GM19395 (cell line): ENCODE data around the gene ADAMTSL1.
A peak's percentile ranks its signal among the peaks of the same experiment; 100 is the strongest.

Experiments used
- ATAC-seq: cut with Tn5 transposase; IDR thresholded peaks from one replicate; pipeline ENCODE4 v1.9.1; 2021; ENCODE audit warnings: mild to moderate bottlenecking, moderate library complexity; ENCODE audit not compliant: unreplicated experiment

The ADAMTSL1 gene

GRCh38 chr9:18848657-18849056 lies 374.7 kb downstream of the ADAMTSL1 start:
- ATAC-seq: no peak

DNA sequence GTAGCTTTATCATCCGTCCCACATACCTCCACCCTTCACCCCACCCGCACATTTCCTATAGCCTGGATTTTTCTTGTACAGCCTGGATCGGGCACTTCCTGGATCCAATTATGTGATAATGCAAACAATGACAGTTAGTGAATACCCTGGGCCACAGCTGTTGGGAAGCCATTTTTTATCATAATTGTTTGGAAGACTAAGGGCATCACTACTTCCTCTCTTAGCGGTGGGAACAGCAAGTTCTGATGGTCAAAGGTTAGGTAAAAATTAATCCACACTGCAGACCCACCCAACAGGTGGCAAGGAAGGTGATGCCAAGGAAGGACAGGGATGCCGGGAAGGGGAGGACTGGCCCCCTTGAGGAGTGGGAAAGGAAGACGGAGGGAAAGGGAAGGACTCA lies 375.3 kb downstream of the ADAMTSL1 start:
- ATAC-seq: no peak

DNA sequence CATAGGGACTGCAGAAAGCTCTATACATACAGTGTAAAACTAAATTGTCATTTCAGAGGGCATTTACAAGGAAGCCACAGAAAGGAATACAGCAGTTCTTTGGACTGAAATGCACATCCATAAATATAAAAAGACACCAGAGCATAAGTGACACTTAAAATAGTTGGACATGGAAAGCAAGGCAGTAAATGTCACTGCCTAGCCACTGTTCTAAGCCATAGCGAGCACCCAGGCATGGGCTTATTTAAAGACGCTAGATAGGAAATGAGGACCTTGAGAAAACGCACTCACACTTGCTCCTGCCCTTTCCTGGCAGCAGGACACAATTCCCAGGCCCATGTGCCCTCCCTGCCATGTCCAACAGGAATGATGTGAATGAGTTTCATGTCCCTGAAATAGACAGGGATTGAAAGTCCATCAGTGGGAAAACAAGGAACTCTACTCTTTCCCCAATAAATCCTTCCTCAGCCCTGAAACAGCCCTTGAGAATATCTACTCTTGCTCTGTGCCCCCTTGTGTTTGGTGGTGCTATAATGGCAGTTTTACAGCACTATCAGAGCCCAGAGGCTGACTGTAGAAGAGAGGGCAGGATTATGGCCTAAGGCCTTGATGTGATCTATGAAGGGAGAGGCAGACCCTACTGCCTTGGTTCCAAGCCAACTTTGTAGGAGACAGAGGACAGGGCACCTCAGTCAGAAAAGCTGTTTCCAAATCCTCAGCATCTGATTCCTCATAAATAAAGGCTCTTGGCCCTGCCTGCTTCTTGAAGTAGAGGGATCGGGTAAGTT lies 376.1 kb downstream of the ADAMTSL1 start:
- ATAC-seq: no peak

- no peak for ATAC-seq
These were observed 377.3 kb downstream of the ADAMTSL1 start for GRCh38 chr9:18851069-18851795.

GRCh38 chr9:18855656-18856055 lies 381.7 kb downstream of the ADAMTSL1 start:
- no peak for ATAC-seq

DNA sequence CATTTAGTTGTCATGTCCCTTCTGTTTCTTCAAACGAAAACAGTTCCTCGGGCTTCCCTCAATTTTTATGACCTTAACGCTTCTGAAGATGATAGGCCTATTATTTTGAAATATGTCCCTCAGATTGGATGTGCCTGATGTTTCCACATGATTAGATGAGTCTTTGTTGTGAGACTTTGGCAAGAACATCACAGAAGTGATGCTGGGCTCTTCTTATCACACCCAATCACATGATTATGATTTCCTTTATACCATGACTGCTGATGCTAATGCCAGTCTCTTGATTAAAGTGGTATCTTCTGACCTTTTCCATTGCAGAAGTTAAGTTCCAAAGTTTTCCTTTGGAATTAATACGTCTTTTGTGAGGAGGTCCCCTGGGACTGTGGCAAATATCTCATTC lies 383.4 kb downstream of the ADAMTSL1 start:
- no peak for ATAC-seq

DNA sequence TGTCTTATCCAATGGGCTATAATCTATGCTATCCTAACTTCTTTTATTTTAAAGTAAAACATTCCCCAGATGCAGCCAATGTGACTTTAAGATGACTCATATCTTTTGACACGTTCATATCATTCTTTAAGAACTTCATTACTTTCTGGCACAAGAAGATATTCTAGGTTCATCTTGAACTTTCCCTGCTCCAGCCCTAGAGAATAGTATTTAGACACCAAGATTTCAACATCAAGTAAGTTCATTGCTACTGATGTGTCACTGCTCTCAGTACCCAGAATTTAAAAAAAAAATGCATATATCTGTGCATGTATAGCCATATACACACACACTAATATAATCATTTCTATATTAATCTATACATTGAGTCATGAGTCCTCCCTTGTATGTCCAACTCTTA lies 383.8 kb downstream of the ADAMTSL1 start:
- no peak for ATAC-seq

DNA sequence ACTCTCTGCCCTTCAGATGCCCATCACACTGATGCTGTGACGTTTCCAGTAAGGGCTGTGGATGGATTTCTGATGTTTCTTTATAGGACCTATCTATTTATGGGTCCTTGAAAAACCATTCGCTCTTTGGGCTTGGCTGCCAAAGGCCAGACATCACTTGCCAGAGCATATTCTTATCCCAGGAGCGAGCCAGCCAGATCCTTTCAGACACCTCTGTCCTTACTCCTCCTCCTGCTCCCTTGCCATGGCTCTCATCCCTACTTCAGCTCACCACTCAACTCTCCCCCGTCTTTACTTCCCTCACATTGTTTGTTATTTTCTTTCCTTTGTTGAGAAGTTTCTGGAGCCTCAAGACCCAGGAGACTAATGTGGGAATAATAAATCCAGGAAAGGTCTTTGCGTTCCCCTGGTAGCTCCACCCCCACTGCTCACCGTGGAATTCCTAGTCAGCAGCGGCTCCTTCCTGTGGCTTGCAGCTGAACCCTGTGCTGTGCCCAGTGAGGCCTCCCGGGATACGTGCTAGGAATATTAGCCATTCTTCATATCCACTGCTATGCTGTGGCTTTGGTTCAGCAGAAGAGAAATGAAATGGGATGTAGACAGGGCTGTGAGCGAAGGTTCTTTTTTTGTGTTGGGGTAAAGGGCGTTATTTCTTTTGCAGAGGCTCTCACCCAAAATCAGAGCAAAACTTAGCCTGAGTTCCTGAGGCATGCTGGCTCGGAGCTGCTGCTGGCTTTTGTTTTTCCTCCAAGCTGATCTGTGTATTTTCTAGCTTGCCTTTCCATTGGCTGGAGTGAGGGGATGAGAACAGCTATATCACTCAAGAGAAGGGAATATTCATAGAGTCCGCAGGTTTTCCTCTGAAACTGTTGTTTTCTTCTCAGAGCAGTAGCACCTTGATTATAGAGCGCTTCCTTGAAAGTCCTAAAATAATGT lies 387.9 kb downstream of the ADAMTSL1 start:
- no peak for ATAC-seq

- no peak for ATAC-seq
These were observed 389.8 kb downstream of the ADAMTSL1 start for GRCh38 chr9:18863791-18864190.

DNA sequence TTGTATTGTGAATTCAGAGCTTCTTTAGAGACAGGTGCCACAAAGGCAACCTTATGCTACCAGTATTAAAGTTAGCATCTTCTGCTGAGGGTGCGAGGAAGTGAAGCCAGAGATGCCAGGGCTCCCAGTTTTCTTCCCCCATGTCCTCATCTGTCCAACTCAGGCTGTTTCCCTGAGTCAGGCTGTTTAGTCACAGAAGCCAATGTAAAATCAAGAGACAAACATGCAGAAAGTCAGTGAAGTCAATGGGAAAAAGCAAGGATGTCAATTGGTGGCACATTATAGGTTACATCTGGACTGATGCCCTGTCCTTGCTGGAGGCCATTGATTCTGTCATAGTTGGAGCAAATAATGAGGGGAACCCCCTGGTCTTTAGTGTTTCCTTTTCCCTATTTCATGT lies 390.6 kb downstream of the ADAMTSL1 start:
- no peak for ATAC-seq

- ATAC-seq: no peak
These were observed 391.6 kb downstream of the ADAMTSL1 start for GRCh38 chr9:18865542-18865941.

DNA sequence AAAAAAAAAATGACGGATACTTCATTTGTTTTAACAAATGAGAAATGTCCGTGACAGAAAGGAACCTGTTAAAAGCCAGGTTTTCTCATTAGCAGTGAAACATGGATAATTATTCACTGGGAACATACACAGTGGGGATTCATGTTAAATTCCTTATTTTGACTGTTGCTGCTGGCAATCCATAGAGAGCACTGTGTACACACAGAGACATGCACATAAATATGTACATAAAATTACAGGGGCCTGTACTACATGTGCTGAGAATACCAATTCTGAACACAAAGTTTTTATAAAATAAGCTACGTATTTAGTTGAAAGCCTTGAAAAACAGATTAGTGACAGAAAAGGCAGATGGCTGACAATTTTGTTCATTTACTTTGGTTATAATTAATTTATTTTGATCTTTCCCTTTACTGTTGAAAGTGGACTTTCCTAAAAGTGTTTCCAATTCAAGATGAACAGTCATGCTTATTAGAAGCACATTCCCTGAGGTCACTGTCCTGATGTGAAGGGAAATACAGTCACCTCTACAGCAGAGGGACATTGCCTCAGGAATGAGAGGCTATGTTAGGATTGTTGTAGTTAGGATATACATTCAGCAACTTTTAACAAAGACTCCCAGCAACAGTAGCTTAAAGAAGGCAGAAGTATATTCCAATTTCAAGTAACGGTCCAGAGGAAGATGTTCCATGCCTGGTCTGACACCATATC lies 392.3 kb downstream of the ADAMTSL1 start:
- no peak for ATAC-seq

DNA sequence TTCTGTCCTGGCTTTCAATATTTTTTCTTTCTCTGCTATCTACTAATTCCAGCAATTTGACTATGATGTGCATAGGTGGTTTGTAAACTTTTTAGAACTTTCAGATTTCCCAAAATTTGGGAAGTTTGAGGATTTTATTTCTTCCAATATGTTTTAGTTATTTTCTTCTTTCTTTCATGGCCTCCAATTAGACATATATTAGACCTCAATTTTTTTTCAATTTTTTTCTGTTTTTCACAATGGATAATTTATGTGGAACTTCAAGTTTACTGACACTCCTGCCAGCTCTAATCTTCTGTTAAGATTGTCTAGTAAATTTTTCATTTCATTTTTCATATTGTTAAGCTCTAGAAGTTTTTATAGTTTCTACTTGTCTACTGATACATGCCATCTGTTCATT lies 395.8 kb downstream of the ADAMTSL1 start:
- no peak for ATAC-seq

- ATAC-seq: no peak
These were observed 400.1 kb downstream of the ADAMTSL1 start for GRCh38 chr9:18874069-18874468.

DNA sequence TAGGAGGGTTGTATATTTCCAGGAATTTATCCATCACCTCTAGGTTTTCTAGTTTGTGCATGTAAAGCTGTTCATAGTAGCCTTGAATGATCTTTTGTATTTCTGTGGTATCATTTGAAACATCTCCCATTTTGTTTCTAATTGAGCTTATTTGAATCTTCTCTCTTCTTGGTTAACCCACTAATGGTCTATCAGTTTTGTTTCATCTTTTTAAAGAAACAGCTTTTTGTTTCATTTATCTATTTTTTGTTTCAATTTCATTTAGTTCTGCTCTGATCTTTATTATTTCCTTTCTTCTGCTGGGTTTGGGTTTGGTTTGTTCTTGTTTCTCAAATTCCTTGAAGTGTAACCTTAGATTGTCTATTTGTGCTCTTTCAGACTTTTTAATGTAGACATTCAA lies 401.0 kb downstream of the ADAMTSL1 start:
- peak; percentile 85 for ATAC-seq

DNA sequence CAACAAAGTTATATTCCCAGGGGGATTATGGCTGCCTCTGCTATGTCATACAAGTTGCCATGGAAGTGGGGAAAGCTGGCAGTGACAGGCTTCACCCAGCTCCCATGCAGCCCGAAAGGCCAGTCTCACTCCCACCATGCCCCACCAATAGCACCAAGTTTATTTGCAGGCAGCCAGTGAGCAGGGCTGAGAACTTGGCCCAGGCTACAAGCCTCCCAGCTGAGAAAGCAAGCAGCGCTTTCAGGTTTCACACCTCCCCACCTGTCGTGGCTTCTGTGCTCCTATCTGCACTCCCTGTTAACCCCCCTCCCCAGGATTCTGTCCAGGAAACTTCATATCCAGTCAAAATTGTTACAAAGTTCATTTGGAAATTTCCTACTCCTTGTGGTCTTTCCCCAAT lies 404.0 kb downstream of the ADAMTSL1 start:
- ATAC-seq: no peak

- ATAC-seq: no peak
These were observed 407.8 kb downstream of the ADAMTSL1 start for GRCh38 chr9:18881758-18882157.

- no peak for ATAC-seq
These were observed 413.6 kb downstream of the ADAMTSL1 start for GRCh38 chr9:18887546-18887945.

DNA sequence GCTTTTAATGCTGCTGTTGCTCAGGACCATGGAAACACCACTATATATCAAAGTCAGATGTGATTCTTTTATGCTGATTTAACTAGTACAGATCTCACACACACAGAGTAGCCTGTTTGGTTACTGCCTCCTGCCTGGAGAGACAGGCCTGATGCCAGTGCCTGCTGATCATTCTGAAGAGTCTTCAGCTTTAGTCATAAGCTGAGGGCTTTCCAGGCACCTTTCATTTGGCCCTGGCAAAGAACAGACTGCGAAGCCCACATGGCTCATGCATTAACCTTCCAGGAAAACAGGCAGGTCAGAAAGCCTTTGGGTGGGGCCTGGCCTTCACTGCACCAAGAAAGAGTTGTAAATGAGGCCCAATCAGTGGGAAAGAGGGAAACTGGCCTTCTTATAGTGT lies 414.3 kb downstream of the ADAMTSL1 start:
- ATAC-seq: no peak

DNA sequence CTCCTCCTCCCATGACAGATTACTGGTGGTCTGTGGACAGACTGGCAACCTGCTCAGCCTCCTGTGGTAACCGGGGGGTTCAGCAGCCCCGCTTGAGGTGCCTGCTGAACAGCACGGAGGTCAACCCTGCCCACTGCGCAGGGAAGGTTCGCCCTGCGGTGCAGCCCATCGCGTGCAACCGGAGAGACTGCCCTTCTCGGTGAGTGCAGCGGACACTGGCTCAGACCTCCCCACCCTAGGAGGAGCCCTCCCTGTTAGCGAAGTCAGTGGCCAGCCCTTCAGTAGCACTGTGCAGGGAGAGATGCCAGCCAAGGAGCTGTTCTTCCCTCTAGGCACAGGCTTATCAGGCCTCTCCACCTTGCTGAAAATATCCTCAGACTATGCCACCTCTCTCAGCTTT lies 415.6 kb downstream of the ADAMTSL1 start:
- ATAC-seq: peak; percentile 7

GRCh38 chr9:18890372-18890771 lies 416.4 kb downstream of the ADAMTSL1 start:
- peak; percentile 75 for ATAC-seq
